CD14-positive monocyte (primary cell): ENCODE results near the gene ITGA7. TPM values are rescaled to one million over a fixed set of nuclear protein-coding genes. Genes with fewer than 3 reads are reported as not detected.

Experiments used
- DNase-seq, 3 donors: peaks; one replicate each; pipeline ENCODE4 v3.0.0-alpha.2; 2011 to 2022
- H2AFZ ChIP-seq: 2 replicates; pipeline ENCODE4 v1.6.0; 2012; ENCODE audit warnings: mild to moderate bottlenecking, low read depth, low read length, inconsistent platforms; ENCODE audit not compliant: insufficient read depth, poor library complexity, severe bottlenecking
- H3K27ac ChIP-seq, 2 donors: 1 replicate in 1 of 2; 2 replicates in 1 of 2; pipeline ENCODE4 v1.5.1; 2012 to 2013; ENCODE audit warnings: low read length in 2 of 2, control low read depth in 1 of 2, inconsistent platforms in 1 of 2, low read depth in 1 of 2, mild to moderate bottlenecking in 1 of 2
- H3K27me3 ChIP-seq, 2 donors: one replicate each; pipeline versions ENCODE4 v1.6.0 to v1.6.1; 2011 to 2013; ENCODE audit warnings: low read length in 2 of 2; ENCODE audit not compliant: control insufficient read depth in 2 of 2, insufficient read depth in 2 of 2
- H3K36me3 ChIP-seq, 2 donors: replicated peaks in 1 of 2; 1 replicate in 1 of 2; 2 replicates in 1 of 2; pipeline versions ENCODE4 v1.5.1 to v1.6.1; 2012 to 2013; ENCODE audit warnings: low read length in 2 of 2, control low read depth in 1 of 2, inconsistent platforms in 1 of 2, mild to moderate bottlenecking in 1 of 2; ENCODE audit not compliant: insufficient read depth in 2 of 2, control insufficient read depth in 1 of 2
- H3K4me1 ChIP-seq, 2 donors: 1 replicate in 1 of 2; 2 replicates in 1 of 2; pipeline versions ENCODE4 v1.5.1 to v1.6.1; 2012 to 2013; ENCODE audit warnings: low read length in 2 of 2, control low read depth in 1 of 2, inconsistent platforms in 1 of 2, mild to moderate bottlenecking in 1 of 2, moderate library complexity in 1 of 2; ENCODE audit not compliant: insufficient read depth in 2 of 2, control insufficient read depth in 1 of 2
- H3K4me2 ChIP-seq: replicated peaks from 2 replicates; pipeline ENCODE3; 2012; ENCODE audit warnings: low read length, moderate library complexity, mild to moderate bottlenecking; ENCODE audit not compliant: poor library complexity, severe bottlenecking; ENCODE audit errors: extremely low read depth
- H3K4me3 ChIP-seq, 3 experiments: fragments of 200-600 bp in 1 of 3; sonication (generic) in 1 of 3; replicated peaks in 1 of 3; 1 replicate in 2 of 3; 2 replicates in 1 of 3; pipeline ENCODE4 v1.5.1; 2011 to 2013; ENCODE audit warnings: low read length in 3 of 3, mild to moderate bottlenecking in 3 of 3, control low read depth in 2 of 3, low read depth in 2 of 3, inconsistent platforms in 1 of 3, moderate library complexity in 1 of 3
- H3K79me2 ChIP-seq: 2 replicates; pipeline ENCODE4 v1.6.0; 2012; ENCODE audit warnings: mild to moderate bottlenecking, control low read depth, inconsistent platforms, low read length, moderate library complexity; ENCODE audit not compliant: insufficient read depth
- H3K9ac ChIP-seq: 2 replicates; pipeline ENCODE4 v1.6.0; 2017; ENCODE audit warnings: low read length, mild to moderate bottlenecking; ENCODE audit not compliant: insufficient read depth, poor library complexity, severe bottlenecking
- H3K9me3 ChIP-seq, 2 donors: replicated peaks in 1 of 2; 1 replicate in 1 of 2; 2 replicates in 1 of 2; pipeline versions ENCODE4 v1.5.1 to v1.6.1; 2012 to 2013; ENCODE audit warnings: low read length in 2 of 2, control low read depth in 1 of 2; ENCODE audit not compliant: control insufficient read depth in 1 of 2, insufficient read depth in 1 of 2
- H4K20me1 ChIP-seq: 2 replicates; pipeline ENCODE4 v1.6.0; 2012; ENCODE audit warnings: mild to moderate bottlenecking, low read length, control low read depth, moderate library complexity; ENCODE audit not compliant: insufficient read depth
- H3K27ac Mint-ChIP-seq, 7 donors: one replicate each; pipeline ENCODE4 v1.8.0; 2020; ENCODE audit warnings: mild to moderate bottlenecking in 7 of 7, mixed read lengths in 7 of 7, moderate library complexity in 6 of 7, inconsistent platforms in 2 of 7
- H3K27me3 Mint-ChIP-seq, 3 donors: one replicate each; pipeline ENCODE4 v1.8.0; 2021 to 2022; ENCODE audit warnings: low read depth in 3 of 3, mild to moderate bottlenecking in 3 of 3, mixed read lengths in 3 of 3, moderate library complexity in 3 of 3, inconsistent platforms in 1 of 3
- H3K36me3 Mint-ChIP-seq, 2 donors: one replicate each; pipeline ENCODE4 v1.8.0; 2020; ENCODE audit warnings: mixed read lengths in 2 of 2, inconsistent platforms in 1 of 2, mild to moderate bottlenecking in 1 of 2
- H3K4me1 Mint-ChIP-seq: one replicate; pipeline ENCODE4 v1.8.0; 2020; ENCODE audit warnings: mild to moderate bottlenecking, mixed read lengths
- H3K4me3 Mint-ChIP-seq, 2 donors: one replicate each; pipeline ENCODE4 v1.8.0; 2020; ENCODE audit warnings: mild to moderate bottlenecking in 2 of 2, mixed read lengths in 2 of 2, moderate library complexity in 1 of 2
- H3K9me3 Mint-ChIP-seq, 7 donors: one replicate each; pipeline ENCODE4 v1.8.0; 2020 to 2022; ENCODE audit warnings: mixed read lengths in 7 of 7, mild to moderate bottlenecking in 6 of 7, moderate library complexity in 6 of 7, inconsistent platforms in 2 of 7
- WGBS: methylation state at CpG from one replicate; pipeline ENCODE4 v1.1.5; 2013; ENCODE audit warnings: missing lambda C conversion rate; ENCODE audit not compliant: insufficient coverage; 5-methylcytosine and 5-hydroxymethylcytosine counted together
- intact Hi-C, 2 donors: fragments of 100-400 bp; cut with micrococcal nuclease; formaldehyde crosslinking; loops; one replicate each; pipeline versions ENCODE4 v1.15.0 to v1.15.1; 2023
- polyA plus RNA-seq, 3 donors: library from polyadenylated mRNA; depleted of rRNA in 1 of 3; unstranded in 2 of 3; stranded (reverse) in 1 of 3; fragments of 300-500 nt in 2 of 3; fragments of >200 nt in 1 of 3; fragmentation: Illumina TruSeq in 2 of 3; gene quantifications; 1 replicate in 2 of 3; 2 replicates in 1 of 3; pipeline ENCODE4 v1.2.3, GENCODE V29; 2012 to 2021
- TF ChIP-seq, protein P1 (sequence below): fragments of 200-600 bp; IDR thresholded peaks from one replicate; pipeline ENCODE4 v1.8.0; 2022; ENCODE audit warnings: antibody characterized with exemption, mild to moderate bottlenecking

Gene ITGA7
- polyA plus RNA-seq, 3 donors = 0.23 to 3.3 (median 0.55) TPM

GRCh38 chr12:55693323-55694187 lies 14.1 kb downstream of the ITGA7 start:
- no peaks in the 10 kb centered on the region for H3K36me3 ChIP-seq
- Mint-ChIP-seq H3K36me3 (peaks cover 2 to 8% of the 10 kb centered on the region in 2 donors), H3K9me3 (peaks cover 0 to 2% (median 0%) of the 10 kb centered on the region in 7 donors), H3K27me3 (peaks cover 4 to 5% (median 5%) of the 10 kb centered on the region in 3 donors), H3K27ac (no peak overlapping the region), H3K4me1 (no peaks in the 10 kb centered on the region), H3K4me3 (no peak overlapping the region)
- no peak overlapping the region for H3K27ac ChIP-seq
- H3K4me1 ChIP-seq = no peaks in the 10 kb centered on the region
- H3K4me3 ChIP-seq = no peak overlapping the region
- no peaks in the 10 kb centered on the region for H3K9me3 ChIP-seq
- no peak overlapping the region for H3K9ac ChIP-seq
- H3K27me3 ChIP-seq = no peaks in the 10 kb centered on the region
- no peak overlapping the region for H3K4me2 ChIP-seq
- no peaks in the 10 kb centered on the region for H4K20me1 ChIP-seq
- no CpG with 5 or more reads among the region's 7 CpGs for WGBS
- H3K79me2 ChIP-seq = no peaks in the 10 kb centered on the region
- no peak overlapping the region for H2AFZ ChIP-seq
- intact Hi-C loops = no loop called here
- DNase-seq = no peak
- TF ChIP-seq, protein P1, sequence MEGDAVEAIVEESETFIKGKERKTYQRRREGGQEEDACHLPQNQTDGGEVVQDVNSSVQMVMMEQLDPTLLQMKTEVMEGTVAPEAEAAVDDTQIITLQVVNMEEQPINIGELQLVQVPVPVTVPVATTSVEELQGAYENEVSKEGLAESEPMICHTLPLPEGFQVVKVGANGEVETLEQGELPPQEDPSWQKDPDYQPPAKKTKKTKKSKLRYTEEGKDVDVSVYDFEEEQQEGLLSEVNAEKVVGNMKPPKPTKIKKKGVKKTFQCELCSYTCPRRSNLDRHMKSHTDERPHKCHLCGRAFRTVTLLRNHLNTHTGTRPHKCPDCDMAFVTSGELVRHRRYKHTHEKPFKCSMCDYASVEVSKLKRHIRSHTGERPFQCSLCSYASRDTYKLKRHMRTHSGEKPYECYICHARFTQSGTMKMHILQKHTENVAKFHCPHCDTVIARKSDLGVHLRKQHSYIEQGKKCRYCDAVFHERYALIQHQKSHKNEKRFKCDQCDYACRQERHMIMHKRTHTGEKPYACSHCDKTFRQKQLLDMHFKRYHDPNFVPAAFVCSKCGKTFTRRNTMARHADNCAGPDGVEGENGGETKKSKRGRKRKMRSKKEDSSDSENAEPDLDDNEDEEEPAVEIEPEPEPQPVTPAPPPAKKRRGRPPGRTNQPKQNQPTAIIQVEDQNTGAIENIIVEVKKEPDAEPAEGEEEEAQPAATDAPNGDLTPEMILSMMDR = no peak

DNA sequence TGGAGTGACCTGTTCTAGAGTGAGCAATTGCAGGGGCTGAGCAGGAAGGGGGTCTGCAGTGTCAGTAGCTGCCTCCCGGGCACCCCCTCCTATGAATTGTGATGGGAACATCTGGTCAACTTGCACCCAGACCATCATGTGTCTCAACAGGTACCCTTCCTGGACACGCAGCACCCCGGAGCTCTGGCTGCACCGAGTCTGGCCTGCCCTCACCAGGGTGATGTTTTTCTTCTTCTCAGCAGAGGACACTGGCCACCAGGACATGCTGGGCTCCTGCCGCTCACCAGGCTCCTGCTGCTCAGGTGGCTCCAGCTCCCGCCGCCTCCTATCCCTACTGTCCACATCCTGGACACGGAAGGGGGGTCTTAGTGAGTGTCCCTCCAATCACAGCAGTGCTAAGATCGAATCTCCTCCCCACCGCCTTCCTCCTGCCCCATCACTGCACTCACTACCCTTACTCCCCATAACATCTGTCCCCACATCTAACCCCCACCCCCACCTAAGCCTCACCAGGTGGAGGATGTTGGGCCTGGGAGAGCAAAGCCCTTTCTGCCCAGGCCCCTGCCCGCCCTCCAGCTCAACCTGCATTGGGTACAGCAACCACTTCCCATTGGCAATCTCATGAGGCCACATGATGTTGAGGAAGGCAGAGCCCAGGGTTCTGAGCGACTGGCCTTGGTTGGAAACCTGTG lies 14.9 kb downstream of the ITGA7 start:
- H3K27me3 Mint-ChIP-seq = peaks cover 4 to 5% (median 5%) of the 10 kb centered on the region in 3 donors
- no peaks in the 10 kb centered on the region for H3K27me3 ChIP-seq
- no peaks in the 10 kb centered on the region for H3K36me3 ChIP-seq
- DNase-seq = no peak
- 99% methylated on average over 11 of the region's 12 CpGs for WGBS
- no peak overlapping the region for H2AFZ ChIP-seq
- peaks cover 2 to 9% of the 10 kb centered on the region in 2 donors for H3K36me3 Mint-ChIP-seq
- no peaks in the 10 kb centered on the region for H3K4me1 Mint-ChIP-seq
- H3K27ac ChIP-seq = no peak overlapping the region
- H3K79me2 ChIP-seq = no peaks in the 10 kb centered on the region
- TF ChIP-seq, protein P1 = no peak
- H3K4me3 Mint-ChIP-seq = no peak overlapping the region
- intact Hi-C loops = no loop called here
- no peak overlapping the region for H3K9ac ChIP-seq
- H3K9me3 ChIP-seq = no peaks in the 10 kb centered on the region
- H3K27ac Mint-ChIP-seq = no peak overlapping the region
- peaks cover 0 to 2% (median 0%) of the 10 kb centered on the region in 7 donors for H3K9me3 Mint-ChIP-seq
- no peak overlapping the region for H3K4me2 ChIP-seq
- H3K4me3 ChIP-seq = no peak overlapping the region
- no peaks in the 10 kb centered on the region for H4K20me1 ChIP-seq
- no peaks in the 10 kb centered on the region for H3K4me1 ChIP-seq
